SU-DHL-6 (cell line): ENCODE measurements around the gene DLG2.

Experiments
- H2AFZ ChIP-seq: fragments of 200-600 bp; sonication (generic); 2 replicates; pipeline ENCODE4 v1.6.1; 2014; ENCODE audit warnings: low read depth, mild to moderate bottlenecking, moderate library complexity, mixed read lengths, antibody characterized with exemption, low read length; ENCODE audit not compliant: severe bottlenecking
- H3F3A ChIP-seq: fragments of 200-600 bp; shearing (Covaris generic); 2 replicates; pipeline ENCODE4 v1.6.0; 2016; ENCODE audit warnings: antibody characterized with exemption, mild to moderate bottlenecking; ENCODE audit not compliant: insufficient read depth
- H3K27ac ChIP-seq: fragments of 200-600 bp; sonication (generic); 2 replicates; pipeline ENCODE4 v1.5.1; 2016; ENCODE audit warnings: low read depth, mild to moderate bottlenecking, low read length, moderate library complexity, mixed read lengths
- H3K27me3 ChIP-seq: fragments of 200-600 bp; sonication (generic), shearing (Covaris generic); 2 replicates; pipeline ENCODE4 v1.6.0; 2014; ENCODE audit warnings: mild to moderate bottlenecking, low read length
- H3K36me3 ChIP-seq: fragments of 200-600 bp; sonication (generic); 2 replicates; pipeline ENCODE4 v1.6.1; 2014; ENCODE audit warnings: mild to moderate bottlenecking, low read length, mixed read lengths
- H3K4me2 ChIP-seq: fragments of 300-600, 200-600 bp; shearing (Covaris generic), sonication (generic); 2 replicates; pipeline ENCODE4 v1.6.0; 2014; ENCODE audit warnings: low read length, low read depth, mild to moderate bottlenecking; ENCODE audit not compliant: poor library complexity, severe bottlenecking
- H3K4me3 ChIP-seq: fragments of 200-600 bp; sonication (generic); 2 replicates; pipeline ENCODE4 v1.5.1; 2014; ENCODE audit warnings: antibody characterized with exemption, low read length, mild to moderate bottlenecking, mixed read lengths; ENCODE audit not compliant: insufficient read depth, poor library complexity, severe bottlenecking
- H3K79me2 ChIP-seq: fragments of 200-600 bp; sonication (generic); 2 replicates; pipeline ENCODE4 v1.6.1; 2014; ENCODE audit warnings: mild to moderate bottlenecking, low read length, moderate library complexity; ENCODE audit not compliant: insufficient read depth
- H3K9ac ChIP-seq: fragments of 200-600 bp; sonication (generic); 2 replicates; pipeline ENCODE4 v1.7.0; 2014; ENCODE audit warnings: mild to moderate bottlenecking, low read length
- H3K9me2 ChIP-seq: fragments of 200-600 bp; sonication (generic); replicated peaks from 2 replicates; pipeline ENCODE4 v1.6.1; 2014; ENCODE audit warnings: low read length; ENCODE audit not compliant: insufficient read depth
- H3K9me3 ChIP-seq: fragments of 200-600 bp; sonication (generic); 2 replicates; pipeline ENCODE4 v1.6.1; 2014; ENCODE audit warnings: low read length, mixed read lengths; ENCODE audit not compliant: insufficient read depth
- H4K20me1 ChIP-seq: fragments of 200-600 bp; sonication (generic); 2 replicates; pipeline ENCODE4 v1.6.1; 2014; ENCODE audit warnings: low read depth, mild to moderate bottlenecking, antibody characterized with exemption, low read length, moderate library complexity, mixed read lengths
- CTCF ChIP-seq: fragments of 200-600 bp; sonication (generic); IDR thresholded peaks from one replicate; pipeline ENCODE4 v1.5.1; 2017; ENCODE audit warnings: antibody characterized with exemption, mild to moderate bottlenecking, low read length, moderate library complexity; ENCODE audit not compliant: insufficient read depth, poor library complexity, severe bottlenecking
- EZH2phosphoT487 ChIP-seq: fragments of 200-600 bp; sonication (generic), shearing (Covaris generic); conservative IDR thresholded peaks from 2 replicates; pipeline ENCODE4 v1.6.1; 2018; ENCODE audit warnings: mild to moderate bottlenecking, antibody characterized with exemption, low read length, moderate library complexity, mixed read lengths

The DLG2 gene

GRCh38 chr11:85269109-85269508, 358.0 kb downstream of the DLG2 start:
- no peaks in the 10 kb centered on the region for H3K27me3 ChIP-seq
- H3K4me2 ChIP-seq, result no peak overlapping the region
- no peaks in the 10 kb centered on the region for H3F3A ChIP-seq
- no peak overlapping the region for H3K4me3 ChIP-seq
- no peak overlapping the region for H3K9ac ChIP-seq
- H3K27ac ChIP-seq, result no peak overlapping the region
- no peaks in the 10 kb centered on the region for H3K36me3 ChIP-seq
- H2AFZ ChIP-seq, result no peak overlapping the region
- no peaks in the 10 kb centered on the region for H3K9me3 ChIP-seq
- H3K9me2 ChIP-seq, result no peaks in the 10 kb centered on the region
- no peaks in the 10 kb centered on the region for H3K79me2 ChIP-seq
- no peaks in the 10 kb centered on the region for H4K20me1 ChIP-seq
- TF ChIP-seq CTCF (no peak), EZH2phosphoT487 (no peak)

- Histone ChIP-seq H2AFZ (no peak overlapping the region), H3K9me3 (no peaks in the 10 kb centered on the region)
These were observed 360.5 kb downstream of the DLG2 start for GRCh38 chr11:85266646-85267045.

GRCh38 chr11:85263328-85263727, 363.8 kb downstream of the DLG2 start:
- Histone ChIP-seq H3K9me3 (no peaks in the 10 kb centered on the region), H3K79me2 (no peaks in the 10 kb centered on the region), H3K4me2 (no peak overlapping the region), H4K20me1 (no peaks in the 10 kb centered on the region), H3K36me3 (no peaks in the 10 kb centered on the region), H3F3A (no peaks in the 10 kb centered on the region), H3K4me3 (no peak overlapping the region), H3K9me2 (no peaks in the 10 kb centered on the region), H3K9ac (no peak overlapping the region), H3K27ac (no peak overlapping the region), H3K27me3 (no peaks in the 10 kb centered on the region), H2AFZ (no peak overlapping the region)
- TF ChIP-seq EZH2phosphoT487 (no peak), CTCF (no peak)

More at GRCh38 chr11:85266646-85267045, 360.5 kb downstream of the DLG2 start:
- Histone ChIP-seq H3K36me3 (no peaks in the 10 kb centered on the region), H3K79me2 (no peaks in the 10 kb centered on the region), H3K9ac (no peak overlapping the region), H3K27ac (no peak overlapping the region), H4K20me1 (no peaks in the 10 kb centered on the region), H3K4me2 (no peak overlapping the region), H3K27me3 (no peaks in the 10 kb centered on the region), H3F3A (no peaks in the 10 kb centered on the region), H3K9me2 (no peaks in the 10 kb centered on the region), H3K4me3 (no peak overlapping the region)
- TF ChIP-seq EZH2phosphoT487 (no peak), CTCF (no peak)

GRCh38 chr11:85257837-85258236, 369.3 kb downstream of the DLG2 start:
- TF ChIP-seq EZH2phosphoT487, result no peak
- no peak overlapping the region for H3K4me3 ChIP-seq
- no peak overlapping the region for H2AFZ ChIP-seq

More at GRCh38 chr11:85257837-85258236, 369.3 kb downstream of the DLG2 start:
- no peaks in the 10 kb centered on the region for H3K27me3 ChIP-seq
- H3K27ac ChIP-seq, result no peak overlapping the region
- no peaks in the 10 kb centered on the region for H3K36me3 ChIP-seq
- H3K9me2 ChIP-seq, result no peaks in the 10 kb centered on the region
- H4K20me1 ChIP-seq, result no peaks in the 10 kb centered on the region
- H3K9ac ChIP-seq, result no peak overlapping the region
- H3K79me2 ChIP-seq, result no peaks in the 10 kb centered on the region
- H3F3A ChIP-seq, result no peaks in the 10 kb centered on the region
- H3K9me3 ChIP-seq, result peaks cover 10% of the 10 kb centered on the region; the same call in 1 of the 2 replicates
- no peak overlapping the region for H3K4me2 ChIP-seq
